Mammary epithelial cell (primary cell): ENCODE results near the gene HMG20B.

Experiments used
- CTCF ChIP-seq, 2 donors: IDR thresholded peaks in 1 of 2; conservative IDR thresholded peaks in 1 of 2; 2 replicates each; pipeline ENCODE4 v1.5.1; 2011 to 2012; ENCODE audit warnings: inconsistent platforms in 2 of 2, low read length in 2 of 2, mild to moderate bottlenecking in 2 of 2, control low read depth in 1 of 2, low read depth in 1 of 2; ENCODE audit not compliant: insufficient read depth in 1 of 2; ENCODE audit errors: extremely low read depth in 1 of 2
- EZH2 ChIP-seq: IDR thresholded peaks from 2 replicates; pipeline ENCODE4 v1.6.1; 2012; ENCODE audit warnings: low read length, inconsistent platforms, borderline replicate concordance

DNA sequence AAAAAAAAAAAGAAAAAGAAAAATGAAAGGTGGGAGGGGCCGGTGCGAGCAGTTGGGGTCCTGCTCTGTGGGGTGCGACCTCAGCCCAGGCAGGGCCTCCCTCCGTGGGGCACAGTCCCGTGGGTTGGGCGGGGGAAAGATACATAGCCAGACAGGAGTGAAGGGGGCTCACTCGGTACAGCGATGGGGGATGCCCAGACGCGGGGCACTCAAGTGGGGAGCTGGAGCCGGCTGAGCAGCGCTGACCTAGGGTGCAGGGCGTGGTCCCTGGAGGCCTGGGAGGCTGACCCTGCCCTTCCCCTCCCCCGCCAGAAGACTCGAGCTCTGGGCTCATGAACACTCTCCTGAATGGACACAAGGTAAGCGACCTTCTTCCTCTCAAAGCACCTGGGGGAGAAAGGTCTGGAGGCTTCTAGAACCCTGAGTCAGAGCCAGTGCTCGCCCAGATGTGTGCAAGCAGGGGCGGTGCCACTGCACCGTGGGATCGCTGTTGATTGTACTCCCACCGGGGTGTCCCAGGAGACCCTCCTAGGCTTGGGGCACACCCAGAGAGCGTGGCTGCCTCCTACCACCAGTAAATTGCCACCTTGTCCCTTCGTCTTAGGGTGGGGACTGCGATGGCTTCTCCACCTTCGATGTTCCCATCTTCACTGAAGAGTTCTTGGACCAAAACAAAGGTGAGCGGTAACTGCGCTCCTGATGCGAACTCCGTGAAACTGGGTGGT, 3.4 kb downstream of the HMG20B start:
- TF ChIP-seq CTCF (conservative IDR thresholded peaks at IDR 0.05 in 1 of 2, IDR thresholded peaks at IDR 0.05 in 1 of 2; ENCODE audit: extremely low read depth in 1 of 2, insufficient read depth in 1 of 2, low read depth in 1 of 2, low read length in 2 of 2) (no peak), EZH2 (no peak)
